ENCODE results near the gene RALGAPA2. TPM values are rescaled to one million over a fixed set of nuclear protein-coding genes. Genes with fewer than 3 reads are reported as not detected.

Gene RALGAPA2
- total and polyA plus RNA-seq, 2 experiments from 2014 or later = 1.3 to 2.6 TPM

- H3K27ac ChIP-seq = no peak overlapping the region
- no peak overlapping the region for H3K4me2 ChIP-seq (ENCODE audit: unreplicated experiment)
- no peak overlapping the region for H3K9ac ChIP-seq
- H3F3A ChIP-seq (ENCODE audit: insufficient read depth) = no peaks in the 10 kb centered on the region
- H3K4me3 ChIP-seq = no peak overlapping the region
- H3K36me3 ChIP-seq (ENCODE audit: low read depth) = no peaks in the 10 kb centered on the region
- H3K79me2 ChIP-seq (ENCODE audit: insufficient read depth) = no peaks in the 10 kb centered on the region
- no peaks in the 10 kb centered on the region for H3K4me1 ChIP-seq (ENCODE audit: insufficient read depth)
- TF ChIP-seq EZH2phosphoT487 (IDR thresholded peaks at IDR 0.05; ENCODE audit: insufficient read depth, low read depth) = no peak
- TF ChIP-seq EZH2 (IDR thresholded peaks at IDR 0.05; ENCODE audit: insufficient read depth, poor library complexity, severe bottlenecking) = no peak
- in situ Hi-C loops (cut with MboI) = no loop called here
- DNase-seq = no peak
- H3K9me2 ChIP-seq (ENCODE audit: insufficient read depth) = no peaks in the 10 kb centered on the region
- no peaks in the 10 kb centered on the region for H4K20me1 ChIP-seq (ENCODE audit: insufficient read depth)
- no peaks in the 10 kb centered on the region for H3K9me3 ChIP-seq (ENCODE audit: low read depth)
- 80 to 86% methylated on average over 3 of the region's 3 CpGs for WGBS, 2 experiments (ENCODE audit: low coverage in 1 of 2, low lambda C conversion rate in 2 of 2, missing lambda C conversion rate in 2 of 2)
- no peak overlapping the region for H2AFZ ChIP-seq
- no peaks in the 10 kb centered on the region for H3K27me3 ChIP-seq (replicated peaks; ENCODE audit: insufficient read depth)
These were observed 284.4 kb downstream of the RALGAPA2 start for GRCh38 chr20:20428067-20428466.

DNA sequence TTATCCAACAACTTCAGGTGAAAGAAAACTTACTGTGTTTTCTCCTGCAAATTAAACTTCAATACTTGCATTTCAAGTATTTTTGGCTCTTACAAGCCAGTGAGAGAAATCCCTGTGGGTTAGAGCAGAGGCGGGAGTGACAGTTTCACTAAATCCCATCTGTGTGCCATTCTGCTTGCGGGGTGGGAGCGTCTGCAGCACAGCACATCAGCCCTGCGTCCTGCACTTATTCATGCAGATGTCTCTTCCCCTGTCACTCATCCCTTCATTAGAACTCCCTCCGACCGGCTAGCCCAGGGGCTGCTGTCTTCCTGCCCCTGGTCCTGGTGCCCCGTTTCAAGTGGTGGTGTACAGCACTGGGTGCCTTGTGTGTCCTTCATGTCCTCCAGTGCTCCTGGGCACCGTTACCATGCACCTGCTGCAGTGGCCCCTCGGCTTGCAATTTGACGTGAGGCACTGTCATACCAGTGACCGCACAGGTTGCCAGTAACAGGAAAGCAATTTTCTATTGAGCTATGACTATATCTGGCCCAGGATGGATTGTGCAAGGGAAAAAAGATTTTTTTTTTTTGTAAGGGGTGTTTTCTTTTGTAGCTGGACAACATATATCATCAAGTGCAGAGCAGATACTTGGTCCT is 285.1 kb downstream of the RALGAPA2 start:
- no peaks in the 10 kb centered on the region for H3K4me1 ChIP-seq (ENCODE audit: insufficient read depth)
- TF ChIP-seq EZH2phosphoT487 (IDR thresholded peaks at IDR 0.05; ENCODE audit: insufficient read depth, low read depth) = no peak
- TF ChIP-seq EZH2 (IDR thresholded peaks at IDR 0.05; ENCODE audit: insufficient read depth, poor library complexity, severe bottlenecking) = no peak
- H3K9ac ChIP-seq = no peak overlapping the region
- in situ Hi-C loops (cut with MboI) = no loop called here
- no peaks in the 10 kb centered on the region for H3F3A ChIP-seq (ENCODE audit: insufficient read depth)
- H3K9me3 ChIP-seq (ENCODE audit: low read depth) = no peaks in the 10 kb centered on the region
- DNase-seq = no peak
- no peaks in the 10 kb centered on the region for H3K79me2 ChIP-seq (ENCODE audit: insufficient read depth)
- no peak overlapping the region for H3K4me2 ChIP-seq (ENCODE audit: unreplicated experiment)
- H3K27ac ChIP-seq = no peak overlapping the region
- no peaks in the 10 kb centered on the region for H3K9me2 ChIP-seq (ENCODE audit: insufficient read depth)
- H4K20me1 ChIP-seq (ENCODE audit: insufficient read depth) = no peaks in the 10 kb centered on the region
- no peaks in the 10 kb centered on the region for H3K36me3 ChIP-seq (ENCODE audit: low read depth)
- H3K27me3 ChIP-seq (replicated peaks; ENCODE audit: insufficient read depth) = no peaks in the 10 kb centered on the region
- WGBS, 2 experiments (ENCODE audit: low coverage in 1 of 2, low lambda C conversion rate in 2 of 2, missing lambda C conversion rate in 2 of 2) = 65 to 70% methylated on average over 11 of the region's 11 CpGs
- H2AFZ ChIP-seq = no peak overlapping the region
- H3K4me3 ChIP-seq = no peak overlapping the region

- no peak overlapping the region for H3K4me3 ChIP-seq
- H4K20me1 ChIP-seq (ENCODE audit: insufficient read depth) = no peaks in the 10 kb centered on the region
- no peaks in the 10 kb centered on the region for H3K9me2 ChIP-seq (ENCODE audit: insufficient read depth)
- DNase-seq = no peak
- H3K27ac ChIP-seq = no peak overlapping the region
- no peak for TF ChIP-seq EZH2phosphoT487 (IDR thresholded peaks at IDR 0.05; ENCODE audit: insufficient read depth, low read depth)
- TF ChIP-seq EZH2 (IDR thresholded peaks at IDR 0.05; ENCODE audit: insufficient read depth, poor library complexity, severe bottlenecking) = no peak
- H3K79me2 ChIP-seq (ENCODE audit: insufficient read depth) = no peaks in the 10 kb centered on the region
- no peak overlapping the region for H2AFZ ChIP-seq
- in situ Hi-C loops (cut with MboI) = no loop called here
- H3K9me3 ChIP-seq (ENCODE audit: low read depth) = no peaks in the 10 kb centered on the region
- WGBS, 2 experiments (ENCODE audit: low coverage in 1 of 2, low lambda C conversion rate in 2 of 2, missing lambda C conversion rate in 2 of 2) = 81 to 96% methylated on average over 4 of the region's 4 CpGs
- H3F3A ChIP-seq (ENCODE audit: insufficient read depth) = no peaks in the 10 kb centered on the region
- H3K4me2 ChIP-seq (ENCODE audit: unreplicated experiment) = no peak overlapping the region
- no peak overlapping the region for H3K9ac ChIP-seq
- H3K4me1 ChIP-seq (ENCODE audit: insufficient read depth) = no peaks in the 10 kb centered on the region
- no peaks in the 10 kb centered on the region for H3K27me3 ChIP-seq (replicated peaks; ENCODE audit: insufficient read depth)
- no peaks in the 10 kb centered on the region for H3K36me3 ChIP-seq (ENCODE audit: low read depth)
These were observed 285.9 kb downstream of the RALGAPA2 start for GRCh38 chr20:20426655-20426907.

DNA sequence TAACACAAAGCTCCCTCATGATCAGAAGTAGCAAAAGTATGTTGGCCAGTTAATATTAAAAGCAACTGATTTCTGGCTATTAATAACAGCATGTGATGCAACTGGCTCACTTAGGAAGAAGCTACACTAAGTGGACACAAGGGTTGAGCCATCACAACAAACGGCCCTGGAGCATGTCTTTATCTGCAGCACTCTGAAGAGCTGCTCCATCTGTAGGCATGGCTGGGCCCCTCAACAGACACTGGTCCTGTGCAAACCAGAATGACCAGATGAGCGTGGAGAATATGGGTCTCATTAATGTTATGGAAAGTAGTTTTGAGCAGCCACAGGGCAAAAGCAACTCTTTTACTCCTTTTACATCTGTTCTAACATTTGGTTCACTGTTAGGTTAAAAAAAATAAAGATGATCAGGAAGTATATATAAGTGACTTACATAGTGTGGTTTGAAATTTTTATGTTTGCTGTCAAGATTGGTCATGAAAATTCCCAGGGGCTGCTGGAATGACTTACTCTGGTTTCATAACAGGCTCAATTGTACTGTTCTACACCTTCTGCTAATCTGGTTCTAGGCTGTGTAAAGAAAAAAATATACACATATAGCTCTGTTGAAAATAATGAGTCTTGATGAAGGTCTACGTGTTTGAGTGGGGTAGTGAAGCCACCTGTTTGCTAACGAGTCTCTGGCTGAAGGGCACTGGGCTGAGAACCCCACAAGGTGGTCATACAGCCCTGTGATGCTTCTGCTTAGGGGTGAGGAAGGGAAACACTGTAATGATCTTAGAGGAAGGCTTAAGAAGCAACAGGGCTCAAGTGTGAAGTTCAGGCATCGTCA is 286.4 kb downstream of the RALGAPA2 start:
- Histone ChIP-seq H3F3A (ENCODE audit: insufficient read depth) (no peaks in the 10 kb centered on the region), H3K4me2 (ENCODE audit: unreplicated experiment) (no peak overlapping the region), H3K9me3 (ENCODE audit: low read depth) (no peaks in the 10 kb centered on the region), H3K27me3 (replicated peaks; ENCODE audit: insufficient read depth) (no peaks in the 10 kb centered on the region), H4K20me1 (ENCODE audit: insufficient read depth) (no peaks in the 10 kb centered on the region), H3K36me3 (ENCODE audit: low read depth) (no peaks in the 10 kb centered on the region), H3K4me3 (no peak overlapping the region), H3K9ac (no peak overlapping the region), H3K27ac (no peak overlapping the region), H3K9me2 (ENCODE audit: insufficient read depth) (no peaks in the 10 kb centered on the region), H3K79me2 (ENCODE audit: insufficient read depth) (no peaks in the 10 kb centered on the region), H3K4me1 (ENCODE audit: insufficient read depth) (no peaks in the 10 kb centered on the region), H2AFZ (no peak overlapping the region)
- TF ChIP-seq EZH2phosphoT487 (IDR thresholded peaks at IDR 0.05; ENCODE audit: insufficient read depth, low read depth) (no peak), EZH2 (IDR thresholded peaks at IDR 0.05; ENCODE audit: insufficient read depth, poor library complexity, severe bottlenecking) (no peak)
- DNase-seq = no peak
- WGBS, 2 experiments (ENCODE audit: low coverage in 1 of 2, low lambda C conversion rate in 2 of 2, missing lambda C conversion rate in 2 of 2) = 51 to 57% methylated on average over 5 of the region's 5 CpGs
- in situ Hi-C loops (cut with MboI) = no loop called here

Data from GM23248 (cell line).